Measurements from ENCODE around the gene TAF7. TPM values are rescaled to one million over a fixed set of nuclear protein-coding genes. Genes with fewer than 3 reads are reported as not detected.
"Not testable (repeated sequence)": the region's sequence is repeated elsewhere in the genome, so short reads cannot be mapped to it uniquely, and the experiment has no call there.

The TAF7 gene
- total RNA-seq, 2 experiments from 2014 or later, result 57.1 to 58.0 TPM

DNA sequence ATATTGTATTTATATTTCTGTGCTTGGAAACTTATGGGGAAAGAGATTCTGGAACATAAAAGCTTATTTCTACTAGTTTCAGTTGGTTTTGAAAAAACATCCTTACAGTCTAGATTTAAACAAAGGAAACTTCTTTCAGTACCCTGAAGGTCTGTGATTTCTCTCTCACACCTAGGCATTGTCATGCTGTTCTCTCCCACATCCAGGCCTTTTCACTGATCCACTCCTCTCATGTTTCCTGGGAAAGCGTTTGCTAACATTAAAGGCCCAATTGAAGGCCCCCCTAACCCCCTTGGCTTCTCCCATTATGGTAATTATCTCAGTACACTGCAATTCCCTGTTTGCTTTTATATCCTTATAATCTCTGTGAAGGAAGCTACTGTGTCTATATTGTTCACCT lies 22.2 kb upstream of the TAF7 start:
- CTCF ChIA-PET, result interaction anchor here (0.7 to 1.4 kb wide), 2 partner anchors 22 kb away, joined by 3 read pairs; partner anchors contain the start of gene TAF7
- POLR2A ChIA-PET, result no interaction called here

DNA sequence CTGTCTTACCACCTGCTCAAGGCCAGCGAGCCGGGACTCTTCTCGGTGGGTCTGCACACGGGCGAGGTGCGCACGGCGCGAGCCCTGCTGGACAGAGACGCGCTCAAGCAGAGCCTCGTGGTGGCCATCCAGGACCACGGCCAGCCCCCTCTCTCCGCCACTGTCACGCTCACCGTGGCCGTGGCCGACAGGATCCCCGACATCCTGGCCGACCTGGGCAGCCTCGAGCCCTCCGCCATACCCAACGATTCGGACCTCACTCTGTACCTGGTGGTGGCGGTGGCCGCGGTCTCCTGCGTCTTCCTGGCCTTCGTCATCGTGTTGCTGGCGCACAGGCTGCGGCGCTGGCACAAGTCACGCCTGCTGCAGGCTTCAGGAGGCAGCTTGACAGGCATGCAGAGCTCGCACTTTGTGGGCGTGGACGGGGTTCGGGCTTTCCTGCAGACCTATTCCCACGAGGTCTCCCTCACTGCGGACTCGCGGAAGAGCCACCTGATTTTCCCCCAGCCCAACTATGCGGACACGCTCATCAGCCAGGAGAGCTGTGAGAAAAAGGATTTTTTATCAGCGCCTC lies 20.3 kb upstream of the TAF7 start:
- POLR2A ChIA-PET, CTCF ChIA-PET: not testable (repeated sequence)

DNA sequence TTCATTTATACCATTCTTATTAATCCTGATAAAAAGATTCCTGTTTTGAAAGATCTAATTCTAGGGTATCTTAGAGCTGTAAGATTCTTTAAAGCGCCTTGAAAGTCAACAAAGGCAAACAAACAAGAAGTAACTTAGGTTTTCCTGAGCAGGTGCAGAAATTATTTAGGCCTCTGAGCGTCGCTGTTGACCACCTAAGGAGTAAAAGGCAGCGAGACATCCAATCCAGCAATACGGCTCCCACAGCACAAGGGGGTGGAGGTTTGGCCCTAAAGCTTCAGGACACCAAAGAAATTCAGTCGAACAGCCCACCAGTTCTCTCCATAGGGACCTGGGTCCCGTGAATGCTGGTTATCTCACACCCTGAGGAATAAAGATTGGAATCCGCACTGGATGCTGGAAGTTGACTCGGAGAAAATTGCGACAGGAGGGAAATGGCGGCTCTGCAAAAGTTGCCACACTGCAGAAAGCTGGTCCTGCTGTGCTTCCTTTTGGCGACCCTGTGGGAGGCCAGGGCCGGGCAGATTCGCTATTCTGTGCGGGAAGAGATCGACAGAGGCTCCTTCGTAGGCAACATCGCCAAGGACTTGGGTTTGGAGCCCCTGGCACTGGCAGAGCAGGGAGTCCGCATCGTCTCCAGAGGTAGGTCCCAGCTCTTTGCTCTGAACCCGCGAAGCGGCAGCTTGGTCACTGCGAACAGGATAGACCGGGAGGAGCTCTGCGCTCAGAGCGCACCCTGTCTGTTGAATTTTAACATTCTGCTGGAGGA lies 18.1 kb upstream of the TAF7 start, which contains the start of gene PCDHGA2:
PCDHGA2 (plus strand) TSS at position 223 of the 769 bp plus-strand sequence.
- ChIA-PET POLR2A (no interaction called here), CTCF (interaction anchor here (1.1 to 1.2 kb wide), 3 partner anchors 74 to 220 kb away, joined by 3 read pairs; partner anchors contain the start of gene PCDHGA10)

DNA sequence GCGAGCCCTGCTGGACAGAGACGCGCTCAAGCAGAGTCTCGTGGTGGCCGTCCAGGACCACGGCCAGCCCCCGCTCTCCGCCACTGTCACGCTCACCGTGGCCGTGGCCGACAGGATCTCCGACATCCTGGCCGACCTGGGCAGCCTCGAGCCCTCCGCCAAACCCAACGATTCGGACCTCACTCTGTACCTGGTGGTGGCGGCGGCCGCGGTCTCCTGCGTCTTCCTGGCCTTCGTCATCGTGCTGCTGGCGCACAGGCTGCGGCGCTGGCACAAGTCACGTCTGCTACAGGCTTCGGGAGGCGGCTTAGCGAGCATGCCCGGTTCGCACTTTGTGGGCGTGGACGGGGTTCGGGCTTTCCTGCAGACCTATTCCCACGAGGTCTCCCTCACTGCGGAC lies 12.0 kb upstream of the TAF7 start:
- POLR2A ChIA-PET, CTCF ChIA-PET: not testable (repeated sequence)

DNA sequence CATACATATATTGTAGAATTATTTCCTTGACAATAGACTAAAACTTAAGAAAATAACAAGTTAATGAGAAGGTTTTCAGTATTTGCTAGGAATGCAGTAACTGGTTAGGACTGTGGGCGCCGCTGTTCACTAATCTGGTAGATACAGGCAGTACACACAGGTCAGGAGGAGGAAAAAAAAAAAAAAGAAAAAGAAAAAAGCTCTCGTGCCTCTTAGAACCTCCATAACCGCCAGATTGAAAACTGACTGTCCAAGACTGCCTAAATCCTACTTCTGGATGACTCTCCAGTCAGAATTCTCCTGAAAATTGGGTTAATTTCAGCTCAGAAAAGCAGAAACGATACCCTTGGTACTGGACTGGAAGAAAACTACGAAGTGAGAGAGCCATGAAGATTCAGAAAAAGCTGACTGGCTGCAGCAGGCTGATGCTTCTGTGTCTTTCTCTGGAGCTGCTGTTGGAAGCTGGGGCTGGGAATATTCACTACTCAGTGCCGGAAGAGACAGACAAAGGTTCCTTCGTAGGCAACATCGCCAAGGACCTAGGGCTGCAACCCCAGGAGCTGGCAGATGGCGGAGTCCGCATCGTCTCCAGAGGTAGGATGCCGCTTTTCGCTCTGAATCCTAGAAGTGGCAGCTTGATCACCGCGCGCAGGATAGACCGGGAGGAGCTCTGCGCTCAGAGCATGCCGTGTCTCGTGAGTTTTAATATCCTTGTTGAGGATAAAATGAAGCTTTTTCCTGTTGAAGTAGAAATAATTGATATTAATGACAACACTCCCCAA lies 9.9 kb upstream of the TAF7 start, which contains the start of gene PCDHGA1:
PCDHGA1 (plus strand) TSS at position 216 of the 782 bp plus-strand sequence.
- POLR2A ChIA-PET, result interaction anchor here (1.0 to 1.1 kb wide), 2 partner anchors 10 to 11 kb away, joined by 3 to 4 read pairs; partner anchors contain the start of gene TAF7
- CTCF ChIA-PET, result interaction anchor here (0.6 to 1.2 kb wide), 3 partner anchors 10 to 764 kb away, joined by 3 to 4 read pairs (median 3); partner anchors contain the start of gene TAF7

DNA sequence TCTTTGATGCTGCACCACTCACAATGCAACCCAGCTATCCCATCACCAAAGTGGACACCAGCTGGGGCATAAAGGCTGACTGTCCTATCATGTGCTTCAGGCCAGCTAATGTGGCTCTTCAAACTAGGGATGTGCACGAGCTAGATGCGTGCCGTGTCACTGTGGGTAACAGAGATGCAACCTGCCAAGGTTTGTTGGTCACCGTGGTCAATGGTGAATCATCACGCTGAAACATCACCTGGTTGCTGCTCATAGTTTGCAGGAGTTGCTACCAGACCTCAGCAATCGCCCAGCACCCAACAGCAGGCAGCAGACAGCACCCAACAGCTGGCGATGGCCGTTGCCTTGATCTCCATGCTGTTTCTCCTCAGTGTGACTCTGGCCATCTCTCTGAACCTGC lies 7.6 kb upstream of the TAF7 start:
- CTCF ChIA-PET, result interaction anchor here (0.9 to 1.9 kb wide), 3 partner anchors 8 to 236 kb away, joined by 4 to 5 read pairs (median 4); partner anchors contain the start of genes PCDHGA3 and TAF7
- POLR2A ChIA-PET, result no interaction called here

DNA sequence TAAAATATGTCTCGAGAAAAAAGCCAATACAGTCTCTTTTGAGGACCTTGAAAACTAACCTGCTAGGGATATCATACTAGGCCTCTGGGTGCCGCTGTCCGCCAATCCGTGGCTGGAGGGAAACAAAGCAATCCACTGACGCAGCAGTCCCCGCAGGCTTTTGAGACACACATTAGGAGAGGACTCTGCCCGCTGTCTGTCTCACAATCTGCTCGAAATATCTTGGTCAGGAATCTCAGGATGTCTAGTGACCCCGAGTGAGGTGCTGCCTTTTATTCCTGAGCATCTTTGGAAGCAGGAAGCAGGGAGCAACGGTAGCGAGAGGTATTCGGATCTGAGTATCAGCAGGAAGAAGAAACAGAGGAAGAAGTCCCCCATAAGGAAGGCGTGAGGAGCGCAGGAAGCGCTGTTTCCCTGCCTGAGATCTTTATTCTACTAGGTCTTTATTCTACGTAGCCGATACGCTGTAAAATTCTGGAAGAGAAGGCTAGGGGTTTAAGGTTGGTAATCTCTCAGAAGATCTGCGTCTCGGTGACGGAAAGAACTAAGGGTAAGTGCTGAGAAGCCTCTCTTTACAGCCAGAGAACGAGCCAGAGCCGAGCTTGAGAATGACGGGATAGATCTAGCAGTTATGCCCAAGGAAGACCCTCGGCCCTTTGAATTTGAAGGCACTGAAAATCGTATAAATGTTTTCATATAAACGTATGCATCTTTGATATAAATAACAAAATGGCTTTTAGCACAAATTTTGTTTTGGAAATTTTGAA lies 5.7 kb upstream of the TAF7 start:
- POLR2A ChIA-PET, result no interaction called here

DNA sequence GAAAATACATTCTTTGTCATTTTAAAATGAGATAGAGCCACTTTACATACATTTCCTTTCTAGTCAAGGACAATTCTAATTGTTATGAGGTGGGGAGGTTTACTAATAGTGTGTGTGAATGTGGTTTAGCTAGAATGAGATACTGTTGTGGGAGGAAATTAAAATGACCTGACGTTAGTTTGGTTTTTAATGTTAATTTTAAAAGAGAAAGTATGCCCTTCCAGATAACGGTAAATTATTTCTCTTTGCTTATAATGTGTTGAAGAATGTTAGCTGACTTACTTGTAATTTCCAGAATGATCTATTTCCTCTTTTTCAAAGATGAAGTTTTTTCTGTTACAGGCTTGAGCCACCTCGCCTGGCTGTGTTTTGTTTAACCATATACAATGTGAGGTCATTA lies 1.7 kb upstream of the TAF7 start:
- POLR2A ChIA-PET, result no interaction called here
- CTCF ChIA-PET, result no interaction called here

More for the DNA sequence above, 5.7 kb upstream of the TAF7 start:
- CTCF ChIA-PET, result interaction anchor here (0.7 kb wide), 1 partner anchor 14 kb away, joined by 3 read pairs; no protein-coding TSS in a partner anchor

DNA sequence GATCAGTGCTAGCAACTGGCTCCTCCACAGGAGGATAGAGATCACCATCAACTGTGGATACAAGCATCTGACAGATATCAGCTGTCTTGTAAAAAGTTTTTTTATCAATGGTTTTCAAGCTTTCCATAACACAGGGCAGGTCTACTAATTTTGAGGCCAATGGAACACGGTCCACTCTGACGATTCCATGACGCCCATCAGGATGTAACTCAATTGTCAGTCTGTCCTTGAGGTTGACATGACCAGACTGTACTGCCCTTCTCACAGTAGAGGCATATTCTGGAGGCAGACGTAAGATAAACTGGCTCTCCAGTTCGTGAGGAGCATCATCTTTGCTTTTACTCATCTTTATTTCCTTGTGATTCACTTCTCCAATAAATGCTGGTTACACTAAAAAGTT lies 885 bp downstream of the TAF7 start:
- ChIA-PET CTCF (interaction anchor here (1.1 to 1.7 kb wide), 10 partner anchors 9 to 244 kb away, joined by 3 to 6 read pairs (median 4); partner anchors contain the start of genes PCDHGA1, PCDHGA10, PCDHGA3 and PCDHGB1), POLR2A (interaction anchor here (0.9 to 1.6 kb wide), 2 partner anchors 8 to 11 kb away, joined by 4 read pairs; no protein-coding TSS in a partner anchor)

DNA sequence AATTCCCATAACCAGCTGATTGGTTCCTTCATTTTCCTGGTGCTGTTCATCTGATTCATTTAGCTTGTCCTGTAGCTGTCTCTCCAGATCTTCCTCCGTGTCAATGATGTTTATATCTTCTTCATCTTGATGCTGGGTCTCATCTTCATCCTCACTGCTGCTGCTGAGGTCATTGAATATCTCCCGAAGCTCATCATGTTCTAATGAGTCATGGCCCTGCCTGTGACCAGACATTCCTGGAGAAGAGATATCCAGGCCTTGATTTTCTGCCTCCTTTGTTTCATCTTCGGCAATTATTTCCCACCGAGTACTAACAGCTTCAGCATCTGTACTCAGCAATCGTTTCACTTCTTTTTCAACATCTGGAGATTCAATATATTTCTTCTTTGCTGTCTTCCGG lies 1.4 kb downstream of the TAF7 start:
- POLR2A ChIA-PET, result interaction anchor here (0.6 kb wide), 1 partner anchor 14 kb away, joined by 3 read pairs; no protein-coding TSS in a partner anchor

DNA sequence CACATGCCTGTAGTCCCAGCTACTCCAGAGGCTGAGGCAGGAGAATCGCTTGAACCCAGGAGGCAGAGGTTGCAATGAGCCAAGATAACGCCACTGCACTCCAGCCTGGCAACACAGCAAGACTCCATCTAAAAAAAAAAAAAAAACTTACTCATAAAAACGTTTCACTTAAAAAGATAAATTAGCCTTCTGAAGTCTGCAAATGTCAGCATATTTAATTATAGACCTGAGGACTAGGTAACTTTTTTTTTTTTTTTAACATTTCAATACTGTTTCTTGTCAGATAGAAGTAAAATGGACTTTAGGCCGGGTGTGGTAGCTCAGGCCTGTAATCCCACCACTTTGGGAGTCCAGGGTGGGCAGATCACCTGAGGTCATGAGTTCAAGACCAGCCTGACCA lies 3.6 kb downstream of the TAF7 start:
- POLR2A ChIA-PET, result not testable (repeated sequence)
- CTCF ChIA-PET, result interaction anchor here (0.7 kb wide), 1 partner anchor 16 kb away, joined by 3 read pairs; no protein-coding TSS in a partner anchor

More for the DNA sequence above, 1.4 kb downstream of the TAF7 start:
- CTCF ChIA-PET, result interaction anchor here (1.1 to 1.6 kb wide), 5 partner anchors 10 to 245 kb away, joined by 3 to 6 read pairs (median 3); partner anchors contain the start of genes PCDHGA10 and PCDHGB1

DNA sequence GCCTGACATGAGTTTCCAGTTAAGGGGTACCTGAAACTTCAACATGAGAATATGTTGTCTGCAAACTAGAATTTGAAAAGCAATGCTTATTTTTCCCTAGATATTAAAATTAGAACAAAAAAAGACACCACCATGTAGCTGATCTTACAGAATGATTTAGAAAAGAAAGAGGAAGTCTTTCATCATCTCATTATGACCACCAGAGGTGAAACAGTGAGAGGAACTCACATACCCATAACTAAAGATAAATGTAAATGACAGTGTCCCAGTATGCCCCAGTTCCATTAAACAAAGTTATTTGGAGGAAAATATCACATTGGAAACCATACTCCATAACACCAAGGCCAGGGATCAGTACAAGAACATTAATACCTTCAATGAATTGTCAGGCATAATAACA lies 6.9 kb downstream of the TAF7 start:
- ChIA-PET POLR2A (no interaction called here), CTCF (no interaction called here)

DNA sequence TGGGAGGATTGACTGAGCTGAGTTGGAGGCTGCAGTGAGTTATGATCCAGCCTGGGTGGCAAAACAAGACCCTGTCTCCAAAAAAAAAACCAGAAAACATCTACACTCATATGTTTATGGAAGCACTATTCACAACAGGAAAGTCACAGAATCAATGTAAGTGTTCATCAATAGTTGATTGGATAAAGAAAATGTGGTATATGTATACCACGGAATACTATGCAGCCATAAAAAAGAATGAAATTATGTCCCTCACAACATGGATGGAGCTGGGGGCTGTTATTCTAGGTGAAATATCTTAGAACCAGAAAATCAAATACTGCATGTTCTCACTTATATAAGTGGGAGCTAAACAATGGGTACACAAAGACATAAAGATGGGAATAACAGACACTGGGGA lies 14.0 kb downstream of the TAF7 start:
- POLR2A ChIA-PET, result no interaction called here
- CTCF ChIA-PET, result no interaction called here

DNA sequence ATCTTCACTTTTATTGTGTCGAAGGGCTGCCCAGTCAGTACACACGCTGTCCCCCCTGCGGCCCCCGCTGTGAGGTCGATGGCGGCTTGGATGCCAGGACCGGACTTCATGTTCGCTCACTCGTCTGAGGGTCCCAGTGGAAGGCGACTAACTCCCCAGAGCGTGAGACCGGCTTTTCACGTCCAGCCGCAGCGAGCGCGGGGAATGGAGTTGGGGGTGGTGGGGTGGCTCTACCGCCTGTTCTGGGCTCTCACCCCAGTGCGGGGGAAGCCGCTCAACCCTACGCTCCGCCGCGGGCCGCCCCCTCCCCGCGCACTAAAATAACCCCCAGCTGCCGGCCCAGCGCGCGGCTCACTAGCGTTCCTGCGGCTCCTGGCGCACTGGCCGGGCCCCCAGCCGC lies 16.8 kb downstream of the TAF7 start, which contains the start of gene SLC25A2:
SLC25A2 (minus strand) TSS at position 294 of the 400 bp plus-strand sequence; CDS start at position 110, 184 bp downstream.
- POLR2A ChIA-PET, result no interaction called here
- CTCF ChIA-PET, result no interaction called here

DNA sequence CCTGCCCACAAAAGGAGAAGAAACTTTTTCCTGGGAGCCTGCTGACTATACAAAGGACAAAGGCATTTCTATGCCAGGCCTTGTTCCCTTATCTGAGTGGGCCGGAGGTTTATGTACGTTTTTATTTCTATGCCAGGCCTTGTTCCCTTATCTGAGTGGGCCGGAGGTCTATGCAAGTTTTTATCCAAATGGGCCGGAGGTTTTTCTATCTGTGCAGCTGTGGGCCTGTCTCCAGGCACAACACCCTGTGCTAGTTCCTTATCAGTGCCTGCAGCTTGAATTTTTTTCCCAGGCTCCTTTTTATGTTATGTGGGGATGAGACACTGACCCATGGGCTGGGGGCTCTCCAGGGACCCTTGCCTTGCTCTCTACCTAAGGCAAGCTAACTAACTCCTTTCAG lies 22.2 kb downstream of the TAF7 start:
- ChIA-PET CTCF (no interaction called here), POLR2A (no interaction called here)

DNA sequence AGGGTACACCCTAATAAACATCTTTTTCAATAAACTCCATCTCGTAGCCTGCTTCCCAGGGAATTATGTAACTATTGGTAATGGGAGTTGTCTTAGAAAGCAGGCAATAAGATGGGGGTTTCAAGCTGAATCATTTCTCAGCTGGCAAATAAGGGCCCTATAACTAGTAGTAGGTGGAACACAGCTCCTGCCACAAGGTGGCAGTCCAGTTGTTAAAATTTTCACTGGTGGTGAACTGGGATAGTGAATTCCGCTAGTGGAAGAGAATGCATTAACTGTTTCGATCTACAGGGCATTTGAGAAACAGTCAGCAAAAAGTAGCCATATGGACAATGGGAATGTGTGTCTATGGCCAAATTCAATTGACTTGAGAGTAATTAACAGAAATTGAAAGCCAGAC lies 47.7 kb downstream of the TAF7 start:
- ChIA-PET CTCF (no interaction called here), POLR2A (no interaction called here)

DNA sequence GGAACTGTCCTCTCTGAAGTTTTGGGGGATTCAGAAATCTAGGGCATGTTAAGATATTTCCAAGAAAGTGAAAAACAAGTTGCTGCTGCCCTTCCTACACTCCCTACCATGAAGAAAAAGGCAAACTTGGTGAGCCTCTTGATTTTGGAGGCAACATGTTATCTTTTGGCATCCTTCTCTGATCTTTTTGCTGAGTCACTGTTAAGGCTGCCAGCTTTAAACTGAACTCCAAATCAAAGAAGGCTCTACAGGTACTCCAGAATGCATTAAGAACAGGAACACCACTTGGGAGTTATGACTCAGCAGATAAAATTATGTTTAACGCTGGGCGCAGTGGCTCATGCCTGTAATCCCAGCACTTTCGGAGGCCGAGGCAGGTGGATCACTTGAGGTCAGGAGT lies 51.4 kb downstream of the TAF7 start:
- CTCF ChIA-PET, result interaction anchor here (0.7 kb wide), 1 partner anchor 420 kb away, joined by 3 read pairs; no protein-coding TSS in a partner anchor
- POLR2A ChIA-PET, result no interaction called here
